OCI-LY7 (cell line): ENCODE measurements around the gene TWNK. TPM values are rescaled to one million over a fixed set of nuclear protein-coding genes. Genes with fewer than 3 reads are reported as not detected.

Experiments
- BruUV-seq: library from RNA; stranded (reverse); fragments of 400-500 nt; replicated peaks from 2 replicates; lab custom pipeline; 2021; lab: Mats Ljungman, UMichigan
- CTCF ChIA-PET: fragments of 300-600 bp; sonication (Branson Sonifier 250); formaldehyde crosslinking; loops from one replicate; lab custom pipeline; 2022; ENCODE audit warnings: antibody characterized with exemption; ENCODE audit not compliant: unreplicated experiment; lab: Charles Lee
- POLR2A ChIA-PET: fragments of 300-600 bp; sonication (Branson Sonifier 250); formaldehyde crosslinking; loops from one replicate; lab custom pipeline; 2022; ENCODE audit warnings: antibody characterized with exemption; lab: Charles Lee
- DNase-seq: peaks from one replicate; pipeline ENCODE4 v3.0.0-alpha.2; 2015; ENCODE audit warnings: low spot score
- H2AFZ ChIP-seq: fragments of 200-600 bp; sonication (generic), shearing (Covaris generic); 2 replicates; pipeline ENCODE4 v1.6.1; 2014; ENCODE audit warnings: mild to moderate bottlenecking, antibody characterized with exemption, low read length, moderate library complexity
- H3K27ac ChIP-seq: fragments of 200-600 bp; sonication (generic); 2 replicates; pipeline ENCODE4 v1.5.1; 2014; ENCODE audit warnings: mixed run types, low read depth, mild to moderate bottlenecking, moderate library complexity, low read length, inconsistent platforms; ENCODE audit not compliant: poor library complexity, severe bottlenecking
- H3K36me3 ChIP-seq: fragments of 200-600 bp; sonication (generic); 2 replicates; pipeline ENCODE4 v1.6.1; 2014; ENCODE audit warnings: mild to moderate bottlenecking, antibody characterized with exemption, low read length, moderate library complexity, mixed read lengths; ENCODE audit not compliant: insufficient read depth
- H3K4me1 ChIP-seq: fragments of 200-600 bp; sonication (generic); 2 replicates; pipeline ENCODE4 v1.5.1; 2014; ENCODE audit warnings: mild to moderate bottlenecking, low read length; ENCODE audit not compliant: insufficient read depth, poor library complexity, severe bottlenecking
- H3K4me2 ChIP-seq: fragments of 200-600 bp; sonication (generic); 2 replicates; pipeline ENCODE4 v1.6.1; 2014; ENCODE audit warnings: mild to moderate bottlenecking, low read length
- H3K4me3 ChIP-seq: fragments of 200-600 bp; sonication (generic); 2 replicates; pipeline ENCODE4 v1.5.1; 2014; ENCODE audit warnings: mild to moderate bottlenecking, low read depth, low read length; ENCODE audit not compliant: poor library complexity, severe bottlenecking
- H3K79me2 ChIP-seq: fragments of 200-600 bp; sonication (generic); 2 replicates; pipeline ENCODE4 v1.6.1; 2016; ENCODE audit warnings: low read depth, mild to moderate bottlenecking, low read length, moderate library complexity, mixed read lengths; ENCODE audit not compliant: insufficient read depth
- H3K9me2 ChIP-seq: fragments of 200-600 bp; sonication (generic); 2 replicates; pipeline ENCODE4 v1.6.1; 2016; ENCODE audit warnings: mild to moderate bottlenecking, low read length, mixed read lengths; ENCODE audit not compliant: insufficient read depth
- H3K9me3 ChIP-seq: fragments of 200-600 bp; sonication (generic); 2 replicates; pipeline ENCODE4 v1.6.1; 2014; ENCODE audit warnings: mild to moderate bottlenecking, mixed run types, low read length, mixed read lengths
- H4K20me1 ChIP-seq: fragments of 200-600 bp; sonication (generic); 2 replicates; pipeline ENCODE4 v1.6.1; 2014; ENCODE audit warnings: mild to moderate bottlenecking, antibody characterized with exemption, low read length, moderate library complexity, mixed read lengths; ENCODE audit not compliant: insufficient read depth
- EZH2phosphoT487 ChIP-seq: fragments of 200-600 bp; sonication (generic); IDR thresholded peaks from 2 replicates; pipeline ENCODE4 v1.6.1; 2018; ENCODE audit warnings: low read depth, borderline replicate concordance, mild to moderate bottlenecking, mixed run types, antibody characterized with exemption, low read length, moderate library complexity, mixed read lengths
- intact Hi-C: fragments of 100-400 bp; cut with micrococcal nuclease; formaldehyde crosslinking; loops from one replicate; pipeline ENCODE4 v1.10.0; 2022; ENCODE audit not compliant: unreplicated experiment
- total RNA-seq, 2 experiments: library from RNA; depleted of rRNA in 1 of 2; stranded (reverse); fragments of >200 nt in 1 of 2; shearing (Covaris generic) in 1 of 2; gene quantifications; 2 replicates each; pipeline ENCODE4 v1.2.3, GENCODE V29; 2014 to 2022
- TF ChIP-seq, protein P1 (sequence below): fragments of 200-600 bp; sonication (generic); conservative IDR thresholded peaks from 2 replicates; pipeline ENCODE4 v1.5.1; 2014; ENCODE audit warnings: mild to moderate bottlenecking, antibody characterized with exemption, low read length, moderate library complexity, mixed read lengths

The TWNK gene
- total RNA-seq, 2 experiments from 2014 or later: 15.8 to 21.7 TPM

GRCh38 chr10:101007915-101008822 is 20.8 kb downstream of the TWNK start:
- no peaks in the 10 kb centered on the region for H3K36me3 ChIP-seq
- intact Hi-C loops: no loop called here
- H3K79me2 ChIP-seq: no peaks in the 10 kb centered on the region
- H3K9me2 ChIP-seq: no peaks in the 10 kb centered on the region
- TF ChIP-seq EZH2phosphoT487: no peak
- TF ChIP-seq, protein P1, sequence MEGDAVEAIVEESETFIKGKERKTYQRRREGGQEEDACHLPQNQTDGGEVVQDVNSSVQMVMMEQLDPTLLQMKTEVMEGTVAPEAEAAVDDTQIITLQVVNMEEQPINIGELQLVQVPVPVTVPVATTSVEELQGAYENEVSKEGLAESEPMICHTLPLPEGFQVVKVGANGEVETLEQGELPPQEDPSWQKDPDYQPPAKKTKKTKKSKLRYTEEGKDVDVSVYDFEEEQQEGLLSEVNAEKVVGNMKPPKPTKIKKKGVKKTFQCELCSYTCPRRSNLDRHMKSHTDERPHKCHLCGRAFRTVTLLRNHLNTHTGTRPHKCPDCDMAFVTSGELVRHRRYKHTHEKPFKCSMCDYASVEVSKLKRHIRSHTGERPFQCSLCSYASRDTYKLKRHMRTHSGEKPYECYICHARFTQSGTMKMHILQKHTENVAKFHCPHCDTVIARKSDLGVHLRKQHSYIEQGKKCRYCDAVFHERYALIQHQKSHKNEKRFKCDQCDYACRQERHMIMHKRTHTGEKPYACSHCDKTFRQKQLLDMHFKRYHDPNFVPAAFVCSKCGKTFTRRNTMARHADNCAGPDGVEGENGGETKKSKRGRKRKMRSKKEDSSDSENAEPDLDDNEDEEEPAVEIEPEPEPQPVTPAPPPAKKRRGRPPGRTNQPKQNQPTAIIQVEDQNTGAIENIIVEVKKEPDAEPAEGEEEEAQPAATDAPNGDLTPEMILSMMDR: no peak
- H3K4me1 ChIP-seq: no peaks in the 10 kb centered on the region
- H3K4me2 ChIP-seq: no peak overlapping the region
- DNase-seq: no peak
- no peak overlapping the region for H3K27ac ChIP-seq
- ChIA-PET CTCF (no interaction called here), POLR2A (no interaction called here)
- H3K4me3 ChIP-seq: no peak overlapping the region
- H4K20me1 ChIP-seq: no peaks in the 10 kb centered on the region
- no TSS peak for BruUV-seq
- H2AFZ ChIP-seq: no peak overlapping the region
- H3K9me3 ChIP-seq: no peaks in the 10 kb centered on the region

- ChIA-PET CTCF (no interaction called here), POLR2A (no interaction called here)
- H3K36me3 ChIP-seq: no peaks in the 10 kb centered on the region
- H3K9me2 ChIP-seq: no peaks in the 10 kb centered on the region
- H2AFZ ChIP-seq: no peak overlapping the region
- no peaks in the 10 kb centered on the region for H4K20me1 ChIP-seq
- no peak overlapping the region for H3K4me2 ChIP-seq
- no peaks in the 10 kb centered on the region for H3K9me3 ChIP-seq
- H3K79me2 ChIP-seq: no peaks in the 10 kb centered on the region
- H3K4me3 ChIP-seq: no peak overlapping the region
- intact Hi-C loops: no loop called here
- no TSS peak for BruUV-seq
- no peak overlapping the region for H3K27ac ChIP-seq
- TF ChIP-seq EZH2phosphoT487: no peak
- TF ChIP-seq, protein P1: no peak
- no peaks in the 10 kb centered on the region for H3K4me1 ChIP-seq
- DNase-seq: no peak
Measured at GRCh38 chr10:101008823-101009423, 21.6 kb downstream of the TWNK start.
